ENCODE data around the gene STMN3.

DNA sequence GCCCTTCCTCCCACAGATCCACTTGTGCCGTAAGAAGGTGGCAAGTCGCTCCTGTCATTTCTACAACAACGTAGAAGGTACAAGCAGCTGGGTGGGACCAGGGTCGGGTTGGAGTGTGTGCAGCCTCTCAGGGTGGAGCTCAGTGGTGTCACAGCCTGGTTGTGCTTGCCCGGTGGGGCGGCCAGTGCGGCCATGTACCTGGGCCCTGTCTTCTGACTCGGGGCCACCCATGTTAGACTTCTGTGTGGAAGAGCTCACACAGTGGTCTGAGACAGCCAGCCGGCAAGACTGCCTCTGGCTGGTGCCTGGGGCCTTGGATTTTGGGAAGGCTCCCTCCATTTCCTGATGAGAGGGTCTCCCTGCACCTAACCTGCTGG, 9.6 kb upstream of the STMN3 start:
- TF ChIP-seq, protein P1, sequence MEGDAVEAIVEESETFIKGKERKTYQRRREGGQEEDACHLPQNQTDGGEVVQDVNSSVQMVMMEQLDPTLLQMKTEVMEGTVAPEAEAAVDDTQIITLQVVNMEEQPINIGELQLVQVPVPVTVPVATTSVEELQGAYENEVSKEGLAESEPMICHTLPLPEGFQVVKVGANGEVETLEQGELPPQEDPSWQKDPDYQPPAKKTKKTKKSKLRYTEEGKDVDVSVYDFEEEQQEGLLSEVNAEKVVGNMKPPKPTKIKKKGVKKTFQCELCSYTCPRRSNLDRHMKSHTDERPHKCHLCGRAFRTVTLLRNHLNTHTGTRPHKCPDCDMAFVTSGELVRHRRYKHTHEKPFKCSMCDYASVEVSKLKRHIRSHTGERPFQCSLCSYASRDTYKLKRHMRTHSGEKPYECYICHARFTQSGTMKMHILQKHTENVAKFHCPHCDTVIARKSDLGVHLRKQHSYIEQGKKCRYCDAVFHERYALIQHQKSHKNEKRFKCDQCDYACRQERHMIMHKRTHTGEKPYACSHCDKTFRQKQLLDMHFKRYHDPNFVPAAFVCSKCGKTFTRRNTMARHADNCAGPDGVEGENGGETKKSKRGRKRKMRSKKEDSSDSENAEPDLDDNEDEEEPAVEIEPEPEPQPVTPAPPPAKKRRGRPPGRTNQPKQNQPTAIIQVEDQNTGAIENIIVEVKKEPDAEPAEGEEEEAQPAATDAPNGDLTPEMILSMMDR (IDR thresholded peaks at IDR 0.05), result no peak
- no peak for TF ChIP-seq ZFX (IDR thresholded peaks at IDR 0.05; ENCODE audit: borderline replicate concordance)
